Naive thymus-derived CD8-positive, alpha-beta T cell (primary cell): ENCODE results near the gene ANGPT4. TPM values are rescaled to one million over a fixed set of nuclear protein-coding genes. Genes with fewer than 3 reads are reported as not detected.

Experiments
- ATAC-seq, 2 donors: fragments of 150-1000 bp; cut with Tn5 transposase in 1 of 2; sonication (Bioruptor Pico), chemical (Tn5 transposase) in 1 of 2; 1 replicate in 1 of 2; 2 replicates in 1 of 2; pipeline ENCODE4 v1.10.0; 2021; ENCODE audit warnings: mild to moderate bottlenecking in 2 of 2, moderate library complexity in 2 of 2
- POLR2A ChIA-PET: fragments of 350-600 bp; sonication (Branson Sonifier 250); formaldehyde crosslinking; loops from one replicate; lab custom pipeline; 2021; ENCODE audit warnings: antibody characterized with exemption; lab: Charles Lee
- DNase-seq, 10 donors: peaks; one replicate each; pipeline versions ENCODE4 v3.0.0 to v3.0.0-alpha.2; 2020 to 2022
- H3K27ac Mint-ChIP-seq, 10 donors: one replicate each; pipeline ENCODE4 v1.8.0; 2020 to 2022; ENCODE audit warnings: mild to moderate bottlenecking in 10 of 10, mixed read lengths in 10 of 10, moderate library complexity in 4 of 10, inconsistent platforms in 1 of 10
- H3K27me3 Mint-ChIP-seq, 5 donors: one replicate each; pipeline ENCODE4 v1.8.0; 2021 to 2022; ENCODE audit warnings: mixed read lengths in 5 of 5
- H3K36me3 Mint-ChIP-seq, 3 donors: one replicate each; pipeline ENCODE4 v1.8.0; 2020 to 2022; ENCODE audit warnings: mixed read lengths in 3 of 3, mild to moderate bottlenecking in 2 of 3, inconsistent platforms in 1 of 3
- H3K4me1 Mint-ChIP-seq, 4 donors: one replicate each; pipeline ENCODE4 v1.8.0; 2021 to 2022; ENCODE audit warnings: mixed read lengths in 4 of 4
- H3K4me3 Mint-ChIP-seq, 10 donors: one replicate each; pipeline ENCODE4 v1.8.0; 2020 to 2022; ENCODE audit warnings: mild to moderate bottlenecking in 10 of 10, mixed read lengths in 10 of 10, moderate library complexity in 6 of 10, inconsistent platforms in 1 of 10
- H3K9me3 Mint-ChIP-seq, 9 donors: one replicate each; pipeline ENCODE4 v1.8.0; 2020 to 2022; ENCODE audit warnings: mixed read lengths in 9 of 9, mild to moderate bottlenecking in 3 of 9, inconsistent platforms in 1 of 9, moderate library complexity in 1 of 9
- polyA plus RNA-seq, 3 donors: library from polyadenylated mRNA; unstranded; fragments of 300-500 nt; fragmentation: Illumina TruSeq; gene quantifications; one replicate each; pipeline ENCODE4 v1.2.3, GENCODE V29; 2021
- total RNA-seq, 8 experiments: library from RNA in 2 of 8; stranded (reverse) in 2 of 8; gene quantifications; one replicate each; pipeline ENCODE4 v1.2.3 and lab custom pipeline; 2021 to 2026

The ANGPT4 gene
- total and polyA plus RNA-seq, 5 experiments from 2014 or later = not detected

DNA sequence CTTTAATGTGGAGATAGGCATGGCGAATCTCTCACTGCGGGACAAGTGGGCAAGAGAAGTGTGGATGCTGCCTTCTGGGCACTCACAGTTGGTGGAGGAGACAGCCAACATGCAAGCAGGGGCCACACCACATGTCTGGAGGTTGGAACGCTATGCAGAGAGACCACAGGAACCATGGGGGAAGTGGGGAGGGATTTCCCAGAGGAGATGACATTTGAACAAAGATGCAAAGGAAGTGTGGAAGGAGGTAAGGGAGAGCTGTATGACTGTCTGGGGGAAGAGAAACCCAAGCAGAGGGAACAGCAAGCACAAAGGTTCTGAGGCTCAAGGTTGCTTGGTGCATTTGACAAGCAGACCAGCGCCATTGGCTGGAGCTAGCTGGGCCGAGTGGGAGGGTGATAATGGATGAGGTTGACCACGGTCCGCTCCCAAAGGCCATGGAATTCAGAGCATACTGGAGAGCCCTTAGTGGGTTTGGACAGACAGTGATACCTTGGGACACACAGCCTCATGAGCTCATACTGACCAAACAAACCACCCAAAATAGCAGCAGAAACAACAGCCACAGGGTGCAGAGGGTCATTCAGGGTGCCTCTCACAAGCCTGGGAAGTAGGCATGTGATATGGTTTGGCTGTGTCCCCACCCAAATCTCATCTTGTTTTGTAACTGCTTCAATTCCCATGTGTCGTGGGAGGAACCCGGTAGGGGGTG lies 90.3 kb downstream of the ANGPT4 start:
- POLR2A ChIA-PET = interaction anchor here (0.6 to 2.1 kb wide), 2 partner anchors 18 to 129 kb away, joined by 3 to 7 read pairs; no protein-coding TSS in a partner anchor
- no peak for ATAC-seq
- Mint-ChIP-seq H3K4me3 (no peak overlapping the region), H3K27me3 (no peaks in the 10 kb centered on the region), H3K4me1 (peaks cover 0 to 17% (median under 1%) of the 10 kb centered on the region in 4 donors), H3K36me3 (no peaks in the 10 kb centered on the region), H3K27ac (peak overlapping the region in 1 of 10 donors; percentile 32), H3K9me3 (no peaks in the 10 kb centered on the region)
- DNase-seq = no peak

DNA sequence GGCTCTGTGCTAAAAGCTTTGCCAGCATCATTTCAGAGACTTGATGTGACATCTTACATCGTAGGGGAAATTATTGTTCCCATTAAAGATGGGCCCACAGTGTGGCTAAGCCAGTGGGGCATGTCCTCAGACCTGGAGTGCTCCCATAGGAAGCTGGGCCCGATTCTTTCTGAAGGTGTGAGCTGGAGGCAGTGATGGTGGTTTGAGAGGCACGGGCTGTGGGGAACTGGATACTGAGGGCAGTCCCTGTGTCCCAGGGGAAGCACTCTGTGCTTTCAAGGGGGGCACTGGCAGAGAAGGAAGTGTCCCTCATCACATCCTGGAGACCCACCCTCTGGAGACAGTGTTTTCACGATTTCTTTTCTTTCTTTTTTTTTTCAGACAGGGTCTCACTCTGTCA lies 91.2 kb downstream of the ANGPT4 start:
- Mint-ChIP-seq H3K27ac (peak overlapping the region in 1 of 10 donors; percentile 32), H3K36me3 (no peaks in the 10 kb centered on the region), H3K9me3 (no peaks in the 10 kb centered on the region), H3K4me3 (no peak overlapping the region), H3K27me3 (no peaks in the 10 kb centered on the region), H3K4me1 (peaks cover 0 to 20% (median 4%) of the 10 kb centered on the region in 4 donors)
- ATAC-seq (no peak), DNase-seq (no peak)
- POLR2A ChIA-PET = no interaction called here

DNA sequence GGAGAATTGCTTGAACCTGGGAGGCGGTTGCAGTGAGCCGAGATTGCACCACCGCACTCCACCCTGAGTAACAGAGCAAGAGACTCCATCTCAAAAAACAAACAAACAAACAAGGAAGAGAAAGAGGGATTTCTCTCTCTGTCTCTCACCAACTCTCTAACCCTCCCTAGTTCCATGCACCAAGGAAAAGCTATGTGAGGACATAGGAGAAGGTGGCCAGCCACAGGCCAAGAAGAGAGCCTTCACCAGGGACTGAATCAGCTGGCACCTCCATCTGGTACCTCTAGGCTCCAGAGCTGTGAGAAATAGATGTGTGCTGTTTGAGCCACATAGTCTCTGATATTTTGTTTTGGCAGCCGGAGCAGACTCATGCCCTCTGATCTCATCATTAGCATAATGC lies 91.6 kb downstream of the ANGPT4 start:
- ATAC-seq (no peak), DNase-seq (no peak)
- Mint-ChIP-seq H3K4me1 (peaks cover 0 to 16% (median 6%) of the 10 kb centered on the region in 4 donors), H3K4me3 (no peak overlapping the region), H3K36me3 (no peaks in the 10 kb centered on the region), H3K9me3 (no peaks in the 10 kb centered on the region), H3K27ac (no peak overlapping the region), H3K27me3 (no peaks in the 10 kb centered on the region)
- POLR2A ChIA-PET = no interaction called here

DNA sequence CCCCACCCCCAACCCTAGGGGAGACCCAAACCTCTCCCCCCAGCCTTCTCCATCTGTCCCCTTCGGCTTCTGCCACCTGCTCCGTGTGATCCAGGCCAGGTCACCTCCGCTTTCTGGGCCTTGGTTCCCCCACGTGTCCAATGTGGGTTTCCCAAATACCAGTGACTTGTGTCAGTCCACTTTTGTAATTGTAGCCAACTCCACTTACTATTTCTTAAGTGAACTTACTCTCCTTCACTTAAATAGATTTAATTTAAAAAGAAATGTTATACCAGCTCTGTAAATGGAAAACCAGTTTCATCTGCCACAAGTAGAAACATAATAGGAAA lies 92.6 kb downstream of the ANGPT4 start:
- Mint-ChIP-seq H3K36me3 (no peaks in the 10 kb centered on the region), H3K27ac (no peak overlapping the region), H3K9me3 (no peaks in the 10 kb centered on the region), H3K4me1 (peaks cover 0 to 12% (median 7%) of the 10 kb centered on the region in 4 donors), H3K27me3 (no peaks in the 10 kb centered on the region), H3K4me3 (no peak overlapping the region)
- no peak for DNase-seq
- no peak for ATAC-seq
- POLR2A ChIA-PET = no interaction called here

DNA sequence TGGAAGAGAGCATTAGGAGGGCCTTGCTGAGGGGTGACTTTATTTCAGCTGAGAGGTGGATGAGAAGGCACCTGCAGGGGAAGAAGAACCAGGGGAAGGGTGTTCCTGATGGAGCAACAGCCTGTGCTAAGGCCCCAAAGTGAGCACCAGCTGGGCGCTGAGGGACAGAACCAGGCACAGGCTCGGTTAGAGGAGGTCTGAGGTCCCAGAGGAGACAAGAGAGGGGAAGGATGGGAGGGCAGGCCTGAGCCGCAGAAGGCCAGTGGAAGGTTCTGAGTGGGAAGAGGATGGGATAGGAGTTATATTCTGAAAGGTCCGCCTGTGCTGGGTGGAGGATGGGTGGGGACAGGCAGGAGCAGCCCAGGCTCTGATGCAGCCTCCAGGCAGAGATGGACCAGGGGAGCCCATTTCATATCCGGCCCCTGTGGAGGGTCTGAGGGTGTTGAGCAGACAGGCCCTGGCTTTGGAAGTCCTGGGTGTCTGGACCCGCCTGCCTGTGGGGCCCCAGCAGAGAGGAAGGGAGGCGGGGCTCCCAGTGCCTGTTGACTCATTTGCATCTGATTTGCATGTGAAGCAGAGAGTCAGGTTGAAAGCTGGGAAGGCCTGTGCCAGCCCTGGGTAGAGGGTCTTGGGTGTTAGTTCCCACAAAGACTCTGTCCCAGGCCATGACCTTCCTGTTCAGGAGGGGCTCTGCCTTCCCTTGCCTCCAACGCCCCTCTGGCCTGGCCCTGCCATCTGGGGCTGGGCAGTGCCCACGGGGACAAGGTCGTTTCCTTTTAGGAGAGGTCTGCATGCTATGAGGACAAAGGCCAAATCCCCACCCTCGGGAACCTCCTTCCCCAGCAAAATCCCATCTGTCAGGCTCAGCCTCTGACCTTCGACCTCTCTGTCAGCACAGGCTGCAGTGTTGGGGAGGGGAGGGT lies 93.2 kb downstream of the ANGPT4 start:
- Mint-ChIP-seq H3K36me3 (no peaks in the 10 kb centered on the region), H3K27ac (peak overlapping the region in 1 of 10 donors; percentile 56), H3K4me3 (no peak overlapping the region), H3K4me1 (peaks cover 0 to 13% (median 7%) of the 10 kb centered on the region in 4 donors), H3K27me3 (no peaks in the 10 kb centered on the region), H3K9me3 (no peaks in the 10 kb centered on the region)
- POLR2A ChIA-PET = interaction anchor here (0.7 kb wide), 1 partner anchor 24 kb away, joined by 5 read pairs; no protein-coding TSS in a partner anchor
- ATAC-seq (no peak), DNase-seq (no peak)

DNA sequence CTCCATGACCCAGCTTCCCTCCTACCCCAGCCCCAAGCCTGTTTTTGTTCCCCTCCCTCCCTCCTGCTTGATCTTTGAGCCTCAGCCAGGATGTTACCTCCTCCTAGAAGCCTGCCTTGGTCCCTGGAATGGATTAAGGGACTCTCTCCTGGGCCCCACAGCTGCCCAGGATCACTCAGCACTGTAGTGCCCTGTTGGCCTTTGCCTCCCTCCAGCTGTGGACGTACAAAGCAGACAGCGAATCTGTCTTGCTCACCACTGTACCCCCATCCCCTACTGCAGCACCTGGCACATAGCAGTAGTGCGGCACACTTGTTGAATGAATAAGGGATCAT lies 94.4 kb downstream of the ANGPT4 start:
- peak overlapping the region in 2 of 10 donors; percentile 18 to 41 for H3K27ac Mint-ChIP-seq
- POLR2A ChIA-PET = interaction anchor here (0.7 kb wide), 1 partner anchor 26 kb away, joined by 5 read pairs; no protein-coding TSS in a partner anchor
- H3K36me3 Mint-ChIP-seq = no peaks in the 10 kb centered on the region
- no peak overlapping the region for H3K4me3 Mint-ChIP-seq
- no peaks in the 10 kb centered on the region for H3K9me3 Mint-ChIP-seq
- no peak for ATAC-seq
- DNase-seq = no peak
- no peaks in the 10 kb centered on the region for H3K27me3 Mint-ChIP-seq
- H3K4me1 Mint-ChIP-seq = peaks cover 0 to 15% (median 7%) of the 10 kb centered on the region in 4 donors

- H3K36me3 Mint-ChIP-seq = no peaks in the 10 kb centered on the region
- H3K4me3 Mint-ChIP-seq = no peak overlapping the region
- POLR2A ChIA-PET = no interaction called here
- H3K4me1 Mint-ChIP-seq = peaks cover 2 to 14% (median 5%) of the 10 kb centered on the region in 4 donors
- DNase-seq (no peak), ATAC-seq (no peak)
- H3K27ac Mint-ChIP-seq = peak overlapping the region in 2 of 10 donors; percentile 36 to 41
- H3K9me3 Mint-ChIP-seq = no peaks in the 10 kb centered on the region
- peaks cover 0 to 4% (median 0%) of the 10 kb centered on the region in 5 donors for H3K27me3 Mint-ChIP-seq
Measured at GRCh38 chr20:821046-821730, 94.9 kb downstream of the ANGPT4 start.

- POLR2A ChIA-PET = no interaction called here
Measured at GRCh38 chr20:820323-820953, 95.7 kb downstream of the ANGPT4 start.

More at GRCh38 chr20:820323-820953, 95.7 kb downstream of the ANGPT4 start:
- H3K27ac Mint-ChIP-seq = peak overlapping the region in 5 of 10 donors; percentile 44 to 94 (median 77)
- DNase-seq (no peak), ATAC-seq (no peak)
- H3K4me3 Mint-ChIP-seq = peak overlapping the region in 3 of 10 donors; percentile 8 to 21 (median 20)
- H3K4me1 Mint-ChIP-seq = peaks cover 6 to 19% (median 7%) of the 10 kb centered on the region in 4 donors
- no peaks in the 10 kb centered on the region for H3K36me3 Mint-ChIP-seq
- peaks cover 3 to 10% (median 5%) of the 10 kb centered on the region in 5 donors for H3K27me3 Mint-ChIP-seq
- H3K9me3 Mint-ChIP-seq = no peaks in the 10 kb centered on the region

Other genes starting within 250 kb of the ANGPT4 start
- gene SCRT2, start 240.5 kb downstream of the ANGPT4 start, total RNA-seq = not detected
- not detected for gene SCRT2, start 240.5 kb downstream of the ANGPT4 start, polyA plus RNA-seq
- under 1 TPM in 1 of 2 experiments, not detected in 1; 0.19 TPM for gene SLC52A3, start 147.8 kb downstream of the ANGPT4 start, total RNA-seq
- gene SLC52A3, start 147.8 kb downstream of the ANGPT4 start, polyA plus RNA-seq = under 1 TPM in 1 of 3 donors, not detected in 2; 0.09 TPM
- 10 to 100 TPM; 20.3 to 24.5 TPM for gene FAM110A, start 82.6 kb downstream of the ANGPT4 start, total RNA-seq
- gene FAM110A, start 82.6 kb downstream of the ANGPT4 start, polyA plus RNA-seq = 10 to 100 TPM in 1 of 3 donors, 1 to 10 TPM in 2; 4.5 to 21.4 (median 9.4) TPM
- under 1 TPM; 0.44 to 0.70 TPM for gene RSPO4, start 86.0 kb upstream of the ANGPT4 start, total RNA-seq
- not detected for gene RSPO4, start 86.0 kb upstream of the ANGPT4 start, polyA plus RNA-seq
- gene PSMF1, start 202.3 kb upstream of the ANGPT4 start, total RNA-seq = 100 to 1,000 TPM; 106 to 110 TPM
- gene PSMF1, start 202.3 kb upstream of the ANGPT4 start, polyA plus RNA-seq = 100 to 1,000 TPM; 121 to 171 (median 152) TPM